ENCODE results near the gene BRD1.
"Not testable (repeated sequence)": the region's sequence is repeated elsewhere in the genome, so short reads cannot be mapped to it uniquely, and the experiment has no call there.

The BRD1 gene

DNA sequence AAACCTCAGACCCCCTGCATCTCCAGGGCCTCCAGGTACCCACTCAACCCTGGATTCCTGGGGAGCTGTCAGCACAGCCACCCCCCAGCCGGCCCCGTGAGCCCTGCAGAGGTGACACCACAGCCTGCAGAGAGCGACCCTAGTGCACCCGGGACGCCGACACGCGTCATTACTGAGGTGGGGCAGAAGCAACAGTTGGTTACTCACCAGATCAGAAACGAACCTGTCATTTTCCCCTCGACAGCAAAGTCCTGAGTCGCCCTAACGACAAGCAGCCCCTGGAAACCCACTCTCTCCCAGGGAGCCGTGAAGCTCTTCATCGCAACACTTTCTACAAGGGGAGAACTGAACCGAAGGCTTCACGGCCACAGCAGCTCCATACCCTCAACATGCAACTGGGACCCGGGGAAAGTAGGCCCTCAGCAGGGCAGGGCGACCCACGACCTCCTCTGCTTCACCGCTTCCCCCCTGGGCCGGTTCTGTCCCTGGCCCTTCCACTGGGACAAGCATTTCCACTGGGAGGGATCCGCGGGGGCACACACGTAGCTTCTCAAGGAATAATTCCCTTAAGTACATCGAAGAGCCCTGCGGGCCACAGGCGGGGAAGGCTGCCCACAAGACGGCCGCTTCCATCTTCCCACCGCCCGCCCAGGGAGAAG lies 1.6 kb downstream of the BRD1 start:
- DNase-seq, result no peak

DNA sequence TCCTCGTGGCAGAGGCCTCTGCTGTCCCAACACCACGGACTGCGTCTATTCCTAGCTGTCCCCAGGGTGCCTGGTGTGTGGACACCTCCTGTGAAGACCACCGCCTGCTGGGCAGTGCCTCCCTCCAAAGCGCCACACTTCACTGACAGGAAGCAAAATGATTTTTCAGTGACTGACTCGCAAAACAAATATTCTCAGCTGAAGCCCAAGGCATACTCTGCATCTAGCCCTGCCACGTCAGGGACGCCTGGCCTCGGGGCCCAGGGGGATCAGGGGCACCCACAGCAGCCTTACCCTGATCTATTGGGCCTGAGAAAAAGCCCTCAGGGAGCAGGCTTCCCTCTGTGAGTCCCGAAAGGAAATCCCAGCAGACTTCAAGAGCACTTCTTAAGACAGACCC lies 2.2 kb downstream of the BRD1 start:
- DNase-seq, result no peak

DNA sequence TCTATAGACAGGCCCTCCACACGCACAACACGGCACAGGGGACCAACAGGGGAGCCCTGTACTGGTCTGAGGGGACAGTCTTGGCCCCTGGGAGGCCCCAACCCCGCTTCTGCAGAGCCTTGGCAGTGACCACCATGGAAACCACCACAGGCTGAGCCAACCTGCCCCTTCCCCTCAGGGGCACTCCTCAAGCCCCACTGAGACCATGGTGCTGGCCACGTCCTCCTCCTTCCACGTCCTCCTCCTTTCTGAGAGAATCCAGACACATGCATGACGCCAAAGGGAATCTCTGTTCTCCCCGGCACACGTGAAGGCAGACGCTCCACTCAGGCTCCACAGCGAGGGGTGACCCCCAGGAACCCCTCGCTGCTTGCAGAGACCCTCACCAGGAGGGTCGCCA lies 2.7 kb downstream of the BRD1 start:
- DNase-seq, result no peak

DNA sequence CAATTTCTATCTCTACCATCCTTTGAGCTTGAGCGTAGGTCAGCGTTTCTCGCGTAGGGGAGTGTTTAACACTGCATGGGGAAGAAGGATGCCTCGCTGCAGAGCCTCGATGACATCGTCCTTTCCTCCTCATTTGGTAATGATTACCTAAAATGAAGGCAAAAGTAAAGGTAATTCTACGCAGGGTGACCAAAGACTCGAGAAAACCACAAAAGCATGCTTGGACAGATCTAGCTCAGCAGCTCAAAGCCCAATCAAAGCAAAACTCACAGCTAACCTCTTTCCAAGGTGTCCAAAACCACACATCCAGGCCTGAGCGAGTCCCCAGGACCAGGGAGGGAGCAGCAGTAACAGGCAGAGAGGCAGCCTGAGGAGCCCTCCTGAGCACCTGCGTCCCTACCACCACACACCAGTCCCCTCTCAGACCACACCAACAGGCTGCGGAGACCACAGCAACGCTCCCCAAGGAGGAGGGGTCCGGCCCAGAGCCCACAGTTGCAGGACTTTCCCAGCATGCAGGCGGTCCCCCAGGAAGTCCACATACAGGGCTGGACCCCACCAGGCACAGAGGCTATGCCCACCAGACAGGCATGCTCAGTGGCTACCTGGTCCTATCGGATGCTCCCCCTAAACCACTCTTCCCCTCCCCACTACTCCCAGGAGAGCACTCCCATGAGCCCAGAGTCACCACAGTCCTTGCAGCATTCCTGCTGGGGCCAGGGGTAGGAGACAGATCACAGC lies 3.3 kb downstream of the BRD1 start:
- no peak for DNase-seq

DNA sequence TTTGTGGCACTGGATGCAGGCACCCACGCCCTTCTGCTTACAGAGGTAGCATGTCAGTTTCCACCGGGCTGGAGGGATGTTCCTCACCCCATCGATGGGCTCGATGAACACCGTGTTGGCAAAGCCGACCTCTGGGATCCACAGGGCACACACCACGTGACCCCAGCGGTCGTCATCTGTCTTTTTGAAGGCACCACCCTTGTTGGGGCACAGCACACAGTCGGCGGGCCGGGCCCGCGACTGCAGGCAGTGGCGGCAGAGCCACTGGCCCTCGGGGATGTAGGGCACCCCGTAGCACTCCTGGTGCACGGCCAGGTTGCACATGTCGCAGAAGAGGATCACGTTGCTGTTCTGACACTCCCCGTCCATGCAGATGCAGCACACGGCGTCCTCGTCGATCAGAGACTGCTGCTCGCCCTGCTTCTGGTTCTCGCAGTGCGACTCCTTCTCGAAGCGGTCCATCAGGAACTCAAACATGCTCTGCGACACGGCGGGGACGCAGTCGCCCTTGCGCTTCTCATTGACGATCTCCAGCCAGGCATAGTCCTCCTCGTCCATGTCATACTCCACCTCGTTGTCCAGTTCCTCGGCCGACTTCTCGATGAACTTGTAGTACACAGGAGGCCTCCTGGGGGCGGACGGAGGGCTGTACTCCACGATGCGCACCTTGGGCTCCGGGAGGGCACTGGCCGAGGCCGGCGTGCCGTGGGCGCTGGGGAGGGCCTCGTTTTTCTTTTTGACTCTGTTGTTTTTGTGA lies 4.2 kb downstream of the BRD1 start:
- DNase-seq, result no peak

DNA sequence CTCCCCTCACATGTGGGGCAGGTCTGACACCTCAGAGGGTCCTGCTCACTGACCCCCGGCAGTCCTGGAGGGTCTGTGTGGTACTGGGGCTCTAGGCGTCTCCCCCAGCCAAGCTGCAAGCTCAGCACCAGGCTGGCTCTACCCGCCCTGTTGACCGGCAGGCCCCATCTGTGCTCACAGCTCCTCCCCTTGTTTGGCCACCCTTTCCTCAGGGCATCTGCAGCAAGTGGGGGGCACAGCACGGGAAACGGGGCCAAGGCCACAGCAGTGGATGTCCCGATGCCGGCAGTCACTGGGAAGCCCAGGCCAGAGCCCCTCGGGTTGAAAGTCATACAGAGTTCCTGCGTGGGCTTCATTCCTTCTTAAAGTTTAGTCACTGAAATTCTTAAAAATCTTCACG lies 5.9 kb downstream of the BRD1 start:
- DNase-seq, result not testable (repeated sequence)

DNA sequence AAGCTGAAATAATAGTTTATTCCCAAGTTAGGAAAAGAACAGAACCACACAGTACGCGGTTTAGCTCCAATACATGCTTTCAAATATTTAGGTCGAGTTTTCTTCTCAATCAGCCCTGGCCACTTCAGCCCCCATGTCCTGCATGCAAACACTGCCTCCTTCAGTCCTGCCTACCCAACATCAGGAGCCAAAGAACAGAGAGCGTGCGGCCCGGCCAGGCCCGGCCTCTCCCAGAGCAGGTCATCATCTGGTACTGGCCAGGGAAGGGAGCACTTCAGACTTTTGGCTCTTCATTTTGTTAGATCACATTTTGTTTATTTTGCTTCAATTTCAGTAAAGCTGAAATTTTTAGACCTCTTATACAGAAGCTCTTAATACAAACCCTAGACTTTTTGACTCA lies 6.7 kb downstream of the BRD1 start:
- DNase-seq, result no peak

DNA sequence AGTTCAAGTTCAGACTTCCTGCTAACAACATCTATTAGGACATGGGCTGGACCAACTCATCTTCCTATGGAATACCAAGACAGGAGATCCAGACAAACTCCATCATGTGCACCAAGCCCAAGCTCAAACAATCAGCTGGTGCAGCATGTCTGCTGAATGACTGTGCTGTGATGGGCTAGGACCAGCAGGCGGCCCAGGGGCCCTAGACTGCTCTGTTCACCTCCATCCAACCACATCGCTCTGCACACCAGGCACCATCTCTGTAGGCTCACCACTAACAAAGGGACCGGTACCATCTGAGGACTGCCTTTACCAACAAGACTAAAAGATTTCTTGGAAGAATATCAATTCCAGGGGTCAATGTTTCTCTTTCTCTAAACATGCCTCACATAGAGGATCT lies 10.3 kb downstream of the BRD1 start:
- no peak for DNase-seq

DNA sequence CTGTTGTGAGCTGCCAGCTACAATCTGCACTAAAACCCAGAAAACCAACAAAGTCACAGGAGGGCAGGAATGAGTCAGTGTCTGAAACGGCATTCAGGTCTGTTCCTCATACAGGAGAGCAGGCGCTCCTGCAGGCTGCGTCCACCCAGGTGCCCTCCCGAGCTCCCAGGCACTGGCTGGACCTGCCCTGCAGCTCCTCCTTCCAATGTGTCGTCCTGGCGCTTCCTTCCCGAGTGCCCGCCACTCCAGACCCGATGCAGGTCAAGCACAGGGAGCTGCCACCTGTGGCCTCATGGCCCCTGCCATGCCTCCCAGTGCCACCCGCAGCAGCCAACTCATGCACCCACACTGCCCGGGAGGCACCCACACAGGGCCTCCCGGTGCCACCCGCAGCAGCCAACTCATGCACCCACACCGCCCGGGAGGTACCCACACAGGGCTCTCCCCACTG lies 12.0 kb downstream of the BRD1 start:
- DNase-seq, result no peak

DNA sequence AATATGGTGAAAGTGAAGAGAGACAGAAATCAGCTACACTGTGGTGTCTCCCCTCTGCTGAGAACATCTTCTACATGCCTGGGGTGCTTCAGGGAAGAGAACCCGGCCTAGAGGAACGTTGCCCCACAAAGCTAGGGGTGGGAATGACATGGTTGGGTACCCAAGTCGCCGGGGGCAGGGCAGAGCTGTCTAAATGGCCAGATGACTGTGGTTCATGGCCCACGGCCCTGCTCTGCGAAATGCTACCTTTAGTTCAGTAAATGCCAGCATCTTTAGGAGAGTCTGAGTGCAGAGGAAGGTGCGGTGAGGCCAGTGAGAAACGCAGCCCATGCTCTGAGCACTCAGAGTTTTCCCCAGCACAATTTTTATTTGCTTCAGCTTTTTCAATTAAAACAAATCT lies 12.8 kb downstream of the BRD1 start:
- DNase-seq, result no peak

DNA sequence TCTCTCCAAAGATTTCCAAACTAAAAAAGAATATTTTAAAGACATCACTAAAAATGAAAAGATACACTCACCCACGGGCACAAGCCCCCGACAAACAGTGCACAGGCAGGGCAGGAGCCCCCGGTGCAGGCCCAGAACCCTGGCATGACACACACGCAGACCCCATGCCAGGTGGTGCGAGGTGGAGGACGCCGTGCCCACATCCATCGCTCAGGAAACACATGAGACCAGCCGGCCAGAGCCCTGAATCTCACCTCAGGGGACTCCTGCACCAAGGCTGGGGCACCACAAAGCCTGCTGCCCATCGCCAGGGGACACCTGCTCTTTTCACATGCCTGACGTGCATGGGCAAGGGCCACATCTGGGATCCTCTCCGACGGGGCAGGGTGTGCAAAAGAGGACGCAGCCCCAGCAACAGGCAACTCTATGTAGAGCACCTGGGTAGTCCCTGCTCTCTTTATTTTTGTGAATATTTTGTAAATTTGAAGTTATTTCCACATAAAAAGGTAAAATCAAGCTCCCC lies 13.4 kb downstream of the BRD1 start:
- DNase-seq, result no peak

DNA sequence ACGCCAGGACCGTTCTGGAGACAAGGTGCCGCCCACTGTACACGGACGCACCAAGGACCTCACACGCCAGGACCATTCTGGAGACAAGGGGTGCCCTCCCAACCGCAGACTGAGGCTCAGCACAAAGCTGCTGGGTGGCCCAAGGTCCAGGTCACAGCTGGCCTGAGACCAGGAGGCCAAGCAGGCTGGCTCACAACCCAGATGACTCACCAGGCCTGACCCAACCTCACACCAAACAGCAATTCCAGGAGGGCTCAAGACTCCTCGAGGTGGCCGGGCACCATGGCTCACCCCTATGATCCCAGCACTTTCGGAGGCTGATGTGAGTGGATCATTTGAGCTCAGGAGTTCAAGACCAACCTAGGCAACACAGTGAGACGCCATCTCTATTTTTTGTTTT lies 14.8 kb downstream of the BRD1 start:
- no peak for DNase-seq

DNA sequence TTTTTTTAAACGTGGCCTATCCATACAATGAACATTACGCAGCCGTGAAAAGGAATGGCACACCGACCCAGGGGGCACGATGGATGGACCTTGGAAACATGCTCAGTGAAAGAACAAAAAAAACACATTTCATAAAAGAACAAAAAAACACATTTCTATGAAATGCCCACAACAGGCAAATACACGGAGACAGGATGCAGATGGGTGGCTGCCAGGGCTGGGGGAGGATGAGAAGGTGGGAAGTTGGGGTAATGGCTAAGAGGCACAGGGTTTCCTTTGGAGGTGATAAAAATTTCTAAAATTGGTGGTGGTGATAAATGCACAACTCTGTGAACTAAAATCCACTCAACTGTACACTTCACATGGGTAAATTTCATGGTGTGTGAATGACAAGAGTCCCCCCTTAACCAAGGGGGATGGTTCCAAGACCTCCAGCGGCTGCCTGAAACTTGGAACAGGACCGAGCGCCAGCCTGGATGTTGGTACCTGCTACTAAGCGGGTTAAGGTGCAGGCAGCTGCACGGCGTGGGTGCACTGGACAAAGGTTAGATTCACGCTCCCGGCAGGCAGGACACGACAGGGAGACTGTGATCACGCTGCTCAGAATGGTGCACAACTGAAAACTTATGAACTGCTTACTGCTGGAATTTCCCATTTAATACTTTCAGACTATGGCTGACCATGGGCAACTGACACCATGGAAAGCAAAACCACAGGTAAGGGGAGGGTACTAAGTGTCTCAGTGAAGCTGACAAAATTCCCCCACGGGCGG lies 16.5 kb downstream of the BRD1 start:
- DNase-seq, result no peak

DNA sequence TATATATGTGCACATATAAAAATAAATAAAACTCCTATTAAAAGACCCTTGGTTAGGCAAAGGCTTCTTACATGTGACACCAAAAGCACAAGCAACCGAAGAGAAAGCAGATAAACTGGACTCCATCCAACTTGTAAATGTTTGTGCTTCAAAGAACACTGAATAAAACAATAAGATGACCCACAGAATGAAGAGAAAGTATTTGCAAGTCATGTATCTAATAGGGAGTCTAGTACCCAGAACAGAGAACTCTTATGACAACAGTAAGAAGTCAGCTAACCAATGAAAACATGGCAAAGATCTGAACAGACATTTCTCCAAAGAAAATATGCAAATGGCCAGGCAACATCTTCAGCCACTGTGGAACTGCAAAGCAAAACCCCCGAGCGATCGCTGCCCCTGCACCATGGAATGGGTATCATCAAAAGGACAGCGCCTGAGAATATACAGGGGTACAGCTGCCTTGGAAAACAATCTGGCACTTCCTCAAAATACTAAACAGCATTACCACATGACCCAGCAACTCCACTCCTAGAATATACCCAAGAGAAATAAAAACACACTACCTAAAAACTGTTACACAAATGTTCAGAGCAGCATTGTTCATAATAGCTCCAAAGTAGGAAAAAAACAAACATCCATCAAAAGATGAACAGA lies 17.2 kb downstream of the BRD1 start:
- no peak for DNase-seq

DNA sequence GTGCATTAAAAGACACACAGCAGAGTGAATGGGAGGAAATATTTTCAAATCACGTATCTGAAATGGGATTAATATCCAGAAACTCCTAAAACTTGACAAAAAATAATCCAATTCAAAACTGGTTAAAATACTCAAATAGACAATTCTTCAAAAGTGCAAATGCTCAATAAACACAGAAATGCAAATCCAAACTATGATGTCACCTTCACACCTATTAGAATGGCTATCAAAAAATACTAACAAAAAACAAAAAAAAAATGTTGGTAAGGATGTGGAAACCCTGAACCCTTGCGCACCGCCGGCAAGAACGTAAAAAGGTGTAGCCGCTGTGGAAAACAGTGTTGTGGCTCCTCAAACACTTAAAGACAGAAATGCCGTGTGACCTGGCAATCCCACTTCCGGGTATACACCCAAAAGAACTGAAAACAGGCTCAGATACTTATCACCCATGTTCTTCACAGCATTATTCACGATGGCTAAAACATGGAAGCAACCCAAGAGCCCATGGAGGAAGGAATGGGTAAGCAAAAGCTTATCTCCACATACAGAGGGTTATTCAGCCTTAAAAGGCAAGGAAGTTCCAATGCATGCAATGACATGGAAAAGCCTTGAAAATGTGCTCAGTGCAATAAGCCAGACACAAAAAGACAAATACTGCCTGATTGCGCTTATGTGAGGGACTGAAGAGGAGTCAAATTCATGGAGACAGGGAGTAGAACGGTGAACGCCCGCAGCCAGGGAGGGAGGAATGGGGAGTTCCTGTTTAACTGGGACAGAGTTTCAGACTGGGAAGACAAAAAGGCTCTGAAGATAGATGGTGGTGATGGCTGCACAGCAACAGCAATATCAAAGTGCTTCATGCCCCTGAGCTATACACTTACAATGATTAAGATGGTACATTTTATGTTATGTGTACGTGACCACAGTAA lies 19.6 kb downstream of the BRD1 start:
- no peak for DNase-seq

DNA sequence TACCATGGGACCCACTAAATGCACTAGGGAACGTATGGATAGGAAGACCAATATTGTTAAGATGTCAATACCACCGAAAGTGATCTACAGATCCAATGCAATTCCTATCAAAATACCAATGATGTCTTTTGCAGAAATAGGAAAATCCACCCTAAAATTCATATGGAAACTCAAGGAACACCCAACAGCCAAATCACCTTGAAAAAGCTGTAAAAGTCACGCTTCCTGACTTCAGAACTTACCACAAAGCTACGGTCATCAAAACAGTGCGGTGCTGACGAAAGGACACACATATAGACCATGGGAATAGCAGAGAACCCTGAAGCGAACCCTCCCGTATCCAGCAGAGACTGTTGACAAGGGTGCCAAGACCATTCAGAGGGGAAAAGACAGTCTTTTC lies 20.5 kb downstream of the BRD1 start:
- DNase-seq, result no peak

DNA sequence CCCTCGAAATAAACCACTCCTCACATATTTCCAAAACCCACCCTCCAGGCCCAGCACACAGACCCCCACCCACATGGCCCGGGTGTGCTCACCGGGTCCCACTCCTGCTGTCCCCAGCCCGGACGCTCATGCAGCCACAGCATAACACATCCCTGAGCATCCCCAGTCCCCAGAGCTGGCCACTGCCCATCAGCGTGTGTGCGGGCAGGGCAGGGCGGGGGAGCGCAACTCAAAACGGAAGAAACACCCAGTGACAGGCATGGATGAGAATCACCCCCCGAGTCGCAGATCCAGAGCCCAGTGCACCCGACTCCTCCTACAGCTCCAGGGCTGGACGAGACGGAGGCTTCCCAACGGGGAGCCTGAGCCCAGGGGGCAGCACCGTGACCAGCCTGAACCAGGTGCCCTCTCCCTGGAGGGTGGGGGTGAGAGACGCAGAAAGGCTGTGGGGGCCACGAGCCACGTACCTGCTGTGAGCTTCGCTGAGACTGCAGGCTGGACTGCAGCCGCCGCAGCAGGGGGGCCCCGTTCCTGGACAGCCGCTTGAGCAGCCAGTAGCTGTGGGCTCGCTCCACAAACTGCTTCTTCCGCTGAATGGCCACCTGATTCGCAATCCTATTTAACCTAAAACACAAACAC lies 23.8 kb downstream of the BRD1 start:
- no peak for DNase-seq

DNA sequence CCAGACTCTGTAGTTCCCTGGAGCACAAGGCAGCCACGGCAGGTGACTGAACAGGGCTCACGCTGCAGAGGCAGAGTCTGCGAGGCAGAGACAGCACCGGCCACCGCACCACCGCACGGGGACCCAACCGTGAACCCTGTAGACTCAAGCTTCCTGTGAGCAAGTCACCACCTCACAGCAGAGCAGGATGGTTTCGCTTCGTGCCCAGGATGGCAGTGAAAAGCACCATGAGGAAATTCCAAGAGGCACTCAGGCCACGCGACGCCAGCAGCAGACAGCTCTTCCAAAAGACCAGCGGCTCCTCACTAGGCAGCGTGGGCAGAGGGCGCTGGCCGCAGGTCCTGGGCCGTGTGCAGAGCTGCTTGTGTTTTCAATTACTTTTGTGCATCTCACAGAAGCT lies 24.5 kb downstream of the BRD1 start:
- DNase-seq, result no peak

DNA sequence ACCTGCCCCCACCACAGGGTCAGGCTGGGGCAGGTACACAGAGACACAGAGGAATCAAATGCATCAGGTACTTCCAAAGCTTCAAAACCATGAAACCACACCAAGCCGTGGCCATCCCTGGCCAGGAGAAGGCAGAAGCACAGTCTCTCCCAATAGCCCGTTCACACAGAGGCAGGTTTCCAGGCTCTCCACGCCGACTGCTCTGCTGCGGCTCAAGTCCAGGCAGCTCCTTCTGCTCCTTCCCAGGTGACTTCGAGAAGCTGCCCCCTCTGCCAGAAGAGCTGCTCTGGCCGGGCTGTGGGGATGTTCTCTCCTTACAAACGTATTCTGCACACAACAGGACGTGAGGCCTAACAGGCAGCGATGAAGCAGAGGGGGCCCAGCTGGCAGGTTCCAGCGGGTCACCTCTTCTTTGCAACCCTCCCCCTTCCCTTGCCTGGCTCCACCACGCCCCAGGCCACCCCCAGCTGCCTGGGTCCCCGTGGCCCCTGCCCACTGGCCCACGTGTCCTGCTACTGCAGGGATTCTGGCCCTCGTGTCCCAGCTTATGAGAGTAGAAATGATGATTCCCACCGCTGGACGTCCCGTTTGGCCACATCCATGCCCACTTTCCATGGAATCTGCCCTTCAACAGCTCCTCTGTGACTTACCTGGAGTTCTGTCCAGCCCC lies 26.1 kb downstream of the BRD1 start:
- DNase-seq, result no peak

All from NCI-H187 treated with DMSO at 0.1 percent for 48 hours (cell line).